Mononuclear cell (primary cell): ENCODE data around the gene USP13. TPM values are rescaled to one million over a fixed set of nuclear protein-coding genes. Genes with fewer than 3 reads are reported as not detected.
"Not testable (repeated sequence)": the region's sequence is repeated elsewhere in the genome, so short reads cannot be mapped to it uniquely, and the experiment has no call there.

ENCODE experiments used
- H3K27me3 ChIP-seq: 2 replicates; pipeline ENCODE4 v1.6.0; 2011; ENCODE audit warnings: low read length, control low read depth; ENCODE audit not compliant: insufficient read depth
- H3K4me1 ChIP-seq: 2 replicates; pipeline ENCODE4 v1.5.1; 2011; ENCODE audit warnings: mild to moderate bottlenecking, low read length, control low read depth; ENCODE audit not compliant: insufficient read depth
- H3K4me3 ChIP-seq: 2 replicates; pipeline ENCODE4 v1.5.1; 2011; ENCODE audit warnings: mild to moderate bottlenecking, low read length, moderate library complexity
- H3K9me3 ChIP-seq: 2 replicates; pipeline ENCODE4 v1.5.1; 2011; ENCODE audit warnings: low read depth, mild to moderate bottlenecking, control low read depth, low read length
- total RNA-seq: library from RNA; depleted of rRNA; stranded (reverse); fragments of >200 nt; gene quantifications from one replicate; pipeline ENCODE4 v1.2.3, GENCODE V29; 2012

USP13 gene
- total RNA-seq, 1 donor = 2.9 TPM

GRCh38 chr3:179671747-179672242 is 19.0 kb downstream of the USP13 start:
- H3K9me3 ChIP-seq = no peaks in the 10 kb centered on the region
- no peaks in the 10 kb centered on the region for H3K27me3 ChIP-seq
- H3K4me1 ChIP-seq = no peaks in the 10 kb centered on the region
- H3K4me3 ChIP-seq = no peak overlapping the region

- Histone ChIP-seq H3K4me1 (no peaks in the 10 kb centered on the region), H3K4me3 (no peak overlapping the region), H3K27me3 (no peaks in the 10 kb centered on the region), H3K9me3 (no peaks in the 10 kb centered on the region)
These were observed 20.1 kb downstream of the USP13 start for GRCh38 chr3:179672918-179673317.

GRCh38 chr3:179673523-179673922 is 20.7 kb downstream of the USP13 start:
- Histone ChIP-seq H3K27me3 (no peaks in the 10 kb centered on the region), H3K4me1 (no peaks in the 10 kb centered on the region), H3K4me3 (no peak overlapping the region), H3K9me3 (no peaks in the 10 kb centered on the region)

- no peaks in the 10 kb centered on the region for H3K4me1 ChIP-seq
- H3K27me3 ChIP-seq = no peaks in the 10 kb centered on the region
- H3K9me3 ChIP-seq = no peaks in the 10 kb centered on the region
- no peak overlapping the region for H3K4me3 ChIP-seq
These were observed 23.2 kb downstream of the USP13 start for GRCh38 chr3:179676081-179676480.

GRCh38 chr3:179677884-179678283 is 25.0 kb downstream of the USP13 start:
- no peaks in the 10 kb centered on the region for H3K9me3 ChIP-seq
- H3K4me1 ChIP-seq = no peaks in the 10 kb centered on the region
- H3K4me3 ChIP-seq = no peak overlapping the region
- no peaks in the 10 kb centered on the region for H3K27me3 ChIP-seq

GRCh38 chr3:179681492-179682263 is 28.8 kb downstream of the USP13 start:
- no peak overlapping the region for H3K4me3 ChIP-seq
- no peaks in the 10 kb centered on the region for H3K9me3 ChIP-seq
- H3K4me1 ChIP-seq = no peaks in the 10 kb centered on the region
- H3K27me3 ChIP-seq = no peaks in the 10 kb centered on the region

GRCh38 chr3:179682426-179683080 is 29.7 kb downstream of the USP13 start:
- H3K4me3 ChIP-seq = no peak overlapping the region
- H3K27me3 ChIP-seq = no peaks in the 10 kb centered on the region
- H3K4me1 ChIP-seq = no peaks in the 10 kb centered on the region
- H3K9me3 ChIP-seq = no peaks in the 10 kb centered on the region

GRCh38 chr3:179683286-179683685 is 30.4 kb downstream of the USP13 start:
- H3K4me1 ChIP-seq, H3K4me3 ChIP-seq, H3K27me3 ChIP-seq, H3K9me3 ChIP-seq: not testable (repeated sequence)

GRCh38 chr3:179687967-179688535 is 35.2 kb downstream of the USP13 start:
- Histone ChIP-seq H3K9me3 (no peaks in the 10 kb centered on the region), H3K4me1 (no peaks in the 10 kb centered on the region), H3K4me3 (no peak overlapping the region), H3K27me3 (no peaks in the 10 kb centered on the region)

- Histone ChIP-seq H3K4me1 (no peaks in the 10 kb centered on the region), H3K4me3 (no peak overlapping the region), H3K27me3 (no peaks in the 10 kb centered on the region), H3K9me3 (no peaks in the 10 kb centered on the region)
These were observed 36.0 kb downstream of the USP13 start for GRCh38 chr3:179688850-179689249.

- Histone ChIP-seq H3K4me3 (no peak overlapping the region), H3K4me1 (peaks cover 30% of the 10 kb centered on the region), H3K9me3 (no peaks in the 10 kb centered on the region), H3K27me3 (no peaks in the 10 kb centered on the region)
These were observed 41.9 kb downstream of the USP13 start for GRCh38 chr3:179694731-179695130.

- H3K4me3 ChIP-seq = no peak overlapping the region
- H3K9me3 ChIP-seq = no peaks in the 10 kb centered on the region
- H3K4me1 ChIP-seq = peaks cover 30% of the 10 kb centered on the region
- H3K27me3 ChIP-seq = no peaks in the 10 kb centered on the region
These were observed 43.0 kb downstream of the USP13 start for GRCh38 chr3:179695672-179696313.

- peaks cover 30% of the 10 kb centered on the region for H3K4me1 ChIP-seq
- no peaks in the 10 kb centered on the region for H3K9me3 ChIP-seq
- H3K27me3 ChIP-seq = no peaks in the 10 kb centered on the region
- H3K4me3 ChIP-seq = no peak overlapping the region
These were observed 45.0 kb downstream of the USP13 start for GRCh38 chr3:179697736-179698332.

- Histone ChIP-seq H3K4me3 (no peak overlapping the region), H3K9me3 (no peaks in the 10 kb centered on the region), H3K27me3 (no peaks in the 10 kb centered on the region), H3K4me1 (peaks cover 22% of the 10 kb centered on the region)
These were observed 47.9 kb downstream of the USP13 start for GRCh38 chr3:179700716-179701115.
